ENCODE results near the gene LYL1.
"Not testable (repeated sequence)": the region's sequence is repeated elsewhere in the genome, so short reads cannot be mapped to it uniquely, and the experiment has no call there.

LYL1 gene

DNA sequence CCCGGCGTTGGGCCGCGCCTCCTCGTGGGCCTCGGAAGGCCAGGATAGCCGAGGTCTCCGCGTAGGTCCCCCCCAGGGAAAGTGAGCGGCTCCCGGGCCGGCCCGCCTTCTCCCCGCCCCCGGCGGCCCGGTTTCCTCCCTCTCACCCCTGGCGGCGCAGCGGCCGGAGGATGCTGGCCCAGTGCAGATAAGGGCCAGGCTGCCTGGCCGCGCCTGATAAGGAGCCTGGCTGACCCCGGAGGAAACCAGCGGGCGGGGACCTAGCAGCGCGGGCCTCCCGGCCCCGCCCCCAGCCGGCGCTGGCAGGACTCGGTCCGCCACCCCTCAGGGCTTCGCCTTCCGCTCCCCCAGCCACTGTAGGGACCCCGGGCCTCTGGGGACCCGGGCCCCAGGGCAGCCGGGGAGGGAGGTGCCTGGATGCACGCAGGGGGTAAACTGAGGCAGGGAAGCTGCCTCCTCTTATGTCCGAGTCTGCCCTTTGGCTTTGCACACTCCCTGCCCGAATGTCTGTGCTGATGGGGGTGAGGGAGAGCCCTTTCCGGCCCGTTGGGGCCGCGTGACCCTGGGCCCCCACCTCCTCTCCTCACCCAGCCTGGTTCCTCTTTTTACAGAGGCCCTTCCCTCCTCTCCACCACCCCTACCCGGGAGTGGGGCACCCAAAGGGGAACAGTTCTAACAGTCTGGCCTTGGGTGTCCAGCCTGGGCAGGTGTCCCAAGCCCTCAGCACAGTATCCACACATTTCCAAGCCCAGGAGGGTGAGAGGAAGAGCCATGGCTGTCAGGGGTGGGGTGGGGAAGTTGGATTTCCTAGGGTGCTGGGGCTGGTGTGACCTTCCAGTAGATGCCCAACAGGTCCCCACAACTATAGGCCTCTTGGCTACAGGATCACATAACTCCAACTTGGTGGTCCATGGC is at the start of gene LYL1:
Gene LYL1 (minus strand): TSS at position 193 of the 915 bp plus-strand sequence. CDS start 1,687 bp downstream, outside the sequence.
- no peak for DNase-seq

DNA sequence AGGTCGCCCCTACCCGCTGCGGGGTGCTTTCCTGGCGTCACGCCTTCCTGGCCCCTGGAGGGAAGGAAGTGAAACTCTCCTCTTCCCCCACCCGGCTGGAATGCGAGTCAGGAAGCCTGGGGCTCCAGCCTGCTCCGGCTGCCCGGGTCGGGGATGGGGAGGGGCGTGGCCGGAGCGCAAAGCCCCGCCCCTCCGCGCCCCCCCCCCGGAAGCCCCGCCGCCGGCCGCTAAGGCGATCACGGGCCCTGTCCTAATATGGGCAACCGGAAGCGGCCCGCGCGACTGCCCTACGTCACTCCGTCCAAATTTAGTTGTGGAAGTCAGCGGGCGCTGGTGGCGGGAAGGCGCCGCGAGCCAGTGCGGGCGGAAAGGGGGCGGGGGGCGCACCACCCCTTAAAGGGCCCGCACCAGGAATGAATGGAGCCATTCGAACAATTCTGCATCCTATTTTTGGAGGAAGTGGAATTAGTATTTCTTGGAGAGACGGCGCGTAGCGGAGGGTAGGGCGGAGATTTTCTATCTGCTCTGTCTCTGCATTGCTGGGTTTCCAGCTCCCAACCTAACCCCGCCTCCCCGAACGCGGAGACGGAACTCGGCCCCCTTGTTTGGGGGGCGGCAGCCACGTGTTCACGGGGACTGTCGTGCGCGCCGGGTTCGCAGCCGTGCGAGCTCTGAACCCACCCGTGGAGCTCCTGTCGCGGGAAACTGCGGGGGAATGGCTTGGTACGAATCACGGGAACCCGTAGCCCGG is 49.1 kb upstream of the LYL1 start:
- peak; percentile 86 for DNase-seq

DNA sequence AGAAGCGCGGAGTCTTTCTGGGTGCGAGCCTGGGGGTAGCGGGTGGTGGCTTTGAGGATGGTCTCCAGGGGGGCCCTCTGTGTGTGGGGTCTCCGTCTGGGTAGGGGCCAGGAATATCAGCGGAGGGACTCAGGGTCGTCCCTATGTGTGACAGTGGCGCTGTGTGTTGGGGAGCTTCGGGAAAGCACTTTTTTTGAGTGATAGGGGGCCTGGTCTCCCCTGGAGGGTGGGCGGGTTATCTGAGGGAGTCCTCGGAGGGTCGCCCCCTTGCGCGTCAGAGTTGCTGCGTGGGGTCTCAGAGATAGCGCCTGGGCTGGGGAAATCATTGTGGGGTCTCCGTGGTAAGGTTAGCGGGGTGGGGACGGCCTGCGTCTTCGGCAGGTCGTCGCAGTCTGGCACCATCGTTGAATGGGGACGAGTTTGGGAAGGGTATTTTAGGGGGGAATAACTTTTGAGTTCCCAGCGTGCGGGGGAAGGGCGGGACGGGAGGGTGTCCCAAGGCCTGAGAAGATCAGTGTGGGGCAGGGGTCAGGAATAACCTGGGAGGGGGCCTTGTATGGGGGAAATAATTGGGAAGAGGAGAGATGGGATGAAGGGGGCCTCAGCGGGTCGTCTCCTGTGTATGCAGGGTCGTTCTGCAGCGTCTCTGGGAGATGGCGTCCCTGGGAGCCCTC is 48.4 kb upstream of the LYL1 start:
- no peak for DNase-seq

DNA sequence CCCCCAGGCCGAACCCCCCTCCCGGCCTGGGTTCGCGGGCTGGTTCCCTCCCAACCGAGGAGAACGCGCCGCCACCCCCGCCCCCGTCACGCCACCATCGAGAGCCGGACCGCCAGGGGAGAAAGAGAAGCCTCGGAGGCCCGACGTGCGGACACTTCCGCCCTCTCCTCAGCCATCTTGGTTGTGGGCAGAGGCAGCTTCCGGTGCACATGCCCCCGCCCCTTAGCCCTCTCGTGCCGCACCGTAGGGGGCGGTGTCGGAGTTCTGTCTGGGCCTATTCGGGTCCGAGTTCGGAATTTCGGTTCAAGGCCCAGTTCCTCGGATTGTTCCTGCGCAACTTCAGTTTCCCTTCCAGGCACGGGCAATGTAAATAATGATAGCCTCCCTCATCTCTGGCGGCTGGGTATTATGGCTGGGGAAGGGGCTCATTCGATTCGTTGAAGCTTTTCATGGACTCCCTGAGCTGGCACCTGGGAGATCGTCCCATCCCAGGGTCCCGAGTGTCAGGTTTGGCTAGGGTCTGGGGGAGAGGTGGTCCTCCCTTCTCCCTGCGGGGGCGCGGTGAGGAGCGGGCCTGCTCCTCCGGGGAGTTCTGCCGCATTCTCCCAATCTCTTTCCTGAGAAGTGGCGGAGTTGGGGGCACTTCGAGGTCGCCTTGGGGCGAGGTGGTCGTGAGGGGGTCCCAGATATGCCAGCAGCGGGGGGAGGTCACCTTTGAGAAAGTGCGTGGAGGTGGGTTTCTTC is 47.7 kb upstream of the LYL1 start, which contains the start of the genes IER2 and STX10:
Gene IER2 (plus strand): TSS at position 225 of the 744 bp plus-strand sequence. CDS start 2,776 bp downstream, outside the sequence.
Gene STX10 (minus strand): TSS at position 189 of the 744 bp plus-strand sequence. CDS start 202 bp downstream, outside the sequence.
- DNase-seq, result peak; percentile 76

DNA sequence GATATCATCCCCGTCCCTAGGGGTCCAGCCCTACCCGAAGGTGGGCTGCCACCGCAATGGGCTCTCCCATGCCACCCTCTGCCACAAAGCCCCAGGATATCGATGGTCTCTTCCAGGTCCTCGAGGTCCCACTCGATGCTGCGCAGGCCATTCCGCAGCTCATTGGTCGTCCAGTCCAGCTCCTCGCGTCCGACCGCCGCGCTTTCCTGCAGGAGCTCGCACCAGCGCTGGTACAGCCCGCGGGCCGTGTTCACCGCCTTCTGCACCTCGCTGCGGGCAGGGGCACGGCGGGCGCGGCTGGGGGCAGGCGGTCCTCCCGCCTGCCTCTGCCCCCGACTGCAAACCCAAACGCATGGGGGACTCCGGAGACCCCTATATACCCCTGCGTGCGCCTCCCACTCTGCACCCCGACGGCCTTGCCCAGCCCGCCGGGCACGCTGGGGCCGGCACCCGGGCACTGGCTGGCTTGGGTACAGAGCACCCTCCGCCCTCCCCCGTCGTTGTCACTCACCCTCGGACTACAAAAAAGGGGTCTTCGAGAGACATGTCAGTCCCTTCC is 47.0 kb upstream of the LYL1 start:
- no peak for DNase-seq

DNA sequence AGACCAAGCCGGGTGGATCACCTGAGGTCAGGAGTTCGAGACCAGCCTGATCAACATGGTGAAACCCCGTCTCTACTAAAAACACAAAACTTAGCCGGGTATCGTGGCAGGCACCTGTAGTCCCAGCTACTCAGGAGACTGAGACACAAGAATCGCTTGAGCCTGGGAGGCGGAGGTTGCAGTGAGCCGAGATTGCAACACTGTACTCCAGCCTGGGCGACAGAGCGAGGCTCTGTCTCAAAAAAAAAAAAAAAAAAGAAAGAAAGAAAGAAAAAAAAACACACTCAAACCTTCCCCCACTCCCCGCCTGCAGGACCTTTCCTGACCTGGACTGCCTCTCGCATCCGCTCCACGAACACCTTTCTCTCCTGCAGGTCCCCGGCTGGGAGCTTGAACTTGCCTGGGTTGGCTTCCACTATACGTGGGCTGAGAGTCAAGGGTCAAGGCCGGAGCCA is 46.5 kb upstream of the LYL1 start:
- not testable (repeated sequence) for DNase-seq

DNA sequence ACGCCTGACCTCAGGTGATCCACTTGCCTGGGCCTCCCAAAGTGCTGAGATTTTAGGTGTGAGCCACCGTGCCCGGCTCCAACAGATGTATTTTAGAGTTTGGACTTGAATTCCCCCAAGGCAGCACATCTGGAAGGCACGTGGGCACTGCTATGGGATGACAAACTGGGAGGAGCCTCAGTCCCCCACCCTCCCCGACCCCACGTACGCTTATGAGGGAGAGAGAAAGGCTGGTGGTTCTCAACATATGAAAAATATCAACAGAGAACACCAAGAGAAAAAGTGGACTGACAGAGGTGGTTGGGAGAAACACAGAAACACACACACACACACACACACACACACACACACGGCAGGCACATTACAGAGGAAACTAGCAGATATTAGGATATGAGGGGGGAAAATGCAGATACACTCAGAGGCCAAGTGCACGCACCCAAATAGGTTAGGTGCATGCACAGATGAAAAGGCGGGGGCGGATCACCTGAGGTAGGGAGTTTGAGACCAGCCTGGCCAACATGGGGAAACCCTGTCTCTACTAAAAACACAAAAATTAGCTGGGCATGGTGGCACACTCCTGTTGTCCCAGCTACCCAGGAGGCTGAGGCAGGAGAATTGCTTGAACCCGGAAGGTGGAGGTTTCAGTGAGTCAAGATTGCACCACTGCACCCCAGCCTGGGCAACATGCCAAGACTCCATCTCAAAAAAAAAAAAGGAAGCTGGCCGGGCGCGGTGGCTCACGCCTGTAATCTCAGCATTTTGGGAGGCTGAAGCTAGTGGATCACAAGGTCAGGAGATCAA is 44.3 kb upstream of the LYL1 start:
- DNase-seq, result no peak

DNA sequence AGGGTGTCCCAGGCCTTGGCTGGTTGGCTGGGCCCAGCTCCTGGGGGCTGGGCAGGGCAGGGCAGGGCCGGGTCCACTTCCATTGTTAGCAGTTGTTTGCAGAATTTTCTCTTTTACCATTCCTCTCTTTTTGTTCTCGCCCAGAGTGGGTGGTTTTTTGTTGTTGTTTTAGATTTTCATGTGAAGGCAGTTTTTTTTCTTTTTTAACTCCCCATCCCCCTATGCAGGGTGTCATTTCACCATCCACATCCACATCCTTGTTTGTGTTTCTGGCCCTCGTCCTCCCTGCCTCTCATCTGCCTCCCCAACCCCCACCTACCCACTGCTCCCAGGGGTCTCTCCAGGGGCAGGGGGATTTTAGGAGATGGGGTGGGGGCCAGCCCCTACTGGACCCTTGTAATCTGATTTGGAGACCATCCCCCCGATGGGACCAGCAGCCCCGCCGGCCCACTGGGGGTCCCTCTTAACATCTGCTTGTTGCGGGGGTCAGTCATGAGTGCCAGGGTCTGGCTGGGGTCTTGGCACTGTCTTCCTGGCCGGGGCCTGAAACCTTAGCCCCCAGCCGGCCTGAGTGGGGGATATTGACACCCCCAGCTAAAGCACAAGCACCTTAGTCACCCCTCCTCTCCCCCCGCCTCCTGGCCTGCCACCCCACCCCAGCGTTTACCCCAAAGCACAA is 37.1 kb upstream of the LYL1 start:
- no peak for DNase-seq

DNA sequence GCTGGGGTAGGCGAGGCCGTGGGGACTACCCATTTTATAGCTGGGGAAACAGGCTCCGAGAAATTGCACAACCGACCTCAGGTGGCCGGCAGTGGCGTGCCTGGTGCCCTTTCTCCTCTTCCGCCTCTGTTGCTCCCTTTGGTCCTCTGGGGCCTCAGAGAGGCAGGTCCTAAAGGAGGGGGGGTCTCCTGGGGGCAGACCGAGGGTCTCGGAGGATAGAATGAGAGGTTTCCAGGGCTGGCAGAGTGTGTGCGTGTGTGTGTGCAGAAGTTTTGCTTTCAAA is 36.2 kb upstream of the LYL1 start:
- no peak for DNase-seq

DNA sequence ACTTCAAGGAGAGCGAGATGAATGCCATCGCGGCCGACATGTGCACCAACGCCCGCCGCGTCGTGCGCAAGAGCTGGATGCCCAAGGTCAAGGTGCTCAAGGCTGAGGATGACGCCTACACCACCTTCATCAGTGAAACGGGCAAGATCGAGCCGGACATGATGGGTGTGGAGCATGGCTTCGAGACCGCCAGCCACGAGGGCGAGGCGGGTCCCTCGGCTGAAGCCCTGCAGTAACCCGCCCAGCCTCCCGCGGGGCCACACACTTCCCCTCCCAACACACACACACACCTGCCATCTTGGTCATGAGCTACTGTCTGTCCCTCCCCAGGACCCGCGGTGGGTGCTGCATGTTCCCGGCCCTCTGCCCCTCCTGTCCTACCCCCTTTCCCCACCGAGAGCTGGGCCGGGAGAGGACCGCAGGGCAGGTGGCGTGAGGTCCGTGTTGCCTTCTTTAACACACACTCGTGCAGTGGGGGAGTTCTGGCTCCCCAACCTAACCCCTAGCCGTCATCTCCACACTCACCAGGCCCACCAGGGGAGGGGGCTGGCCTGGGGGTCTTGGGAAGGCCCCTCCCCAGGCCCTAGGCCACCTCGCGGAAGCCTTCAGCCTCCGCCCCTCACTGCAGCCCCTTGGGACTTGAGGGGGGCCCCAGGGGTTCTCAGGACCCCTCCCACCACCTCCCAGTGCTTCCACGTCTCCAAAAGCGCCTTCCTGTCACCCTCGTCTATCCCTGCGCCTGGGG is 35.7 kb upstream of the LYL1 start:
- DNase-seq, result no peak

DNA sequence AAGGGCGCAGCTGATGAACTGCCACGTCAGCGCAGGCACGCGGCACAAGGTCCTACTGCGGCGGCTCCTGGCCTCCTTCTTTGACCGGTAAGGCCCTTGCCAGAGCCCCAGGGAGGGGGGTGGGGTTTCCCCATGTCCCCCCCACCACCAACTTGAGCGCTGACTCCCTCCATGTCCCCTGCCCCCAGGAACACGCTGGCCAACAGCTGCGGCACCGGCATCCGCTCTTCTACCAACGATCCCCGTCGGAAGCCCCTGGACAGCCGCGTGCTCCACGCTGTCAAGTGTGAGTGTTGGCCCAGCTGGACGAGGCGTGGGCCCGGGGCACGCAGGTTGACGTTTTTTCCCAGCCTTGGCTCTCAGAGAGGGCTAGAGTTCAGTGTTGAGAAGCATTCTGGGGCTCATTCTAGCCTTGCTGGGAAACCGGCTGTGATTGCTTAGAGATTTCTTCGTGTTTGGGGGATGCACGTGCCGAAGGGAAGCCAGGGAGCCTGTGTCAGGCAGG is 34.7 kb upstream of the LYL1 start:
- no peak for DNase-seq

DNA sequence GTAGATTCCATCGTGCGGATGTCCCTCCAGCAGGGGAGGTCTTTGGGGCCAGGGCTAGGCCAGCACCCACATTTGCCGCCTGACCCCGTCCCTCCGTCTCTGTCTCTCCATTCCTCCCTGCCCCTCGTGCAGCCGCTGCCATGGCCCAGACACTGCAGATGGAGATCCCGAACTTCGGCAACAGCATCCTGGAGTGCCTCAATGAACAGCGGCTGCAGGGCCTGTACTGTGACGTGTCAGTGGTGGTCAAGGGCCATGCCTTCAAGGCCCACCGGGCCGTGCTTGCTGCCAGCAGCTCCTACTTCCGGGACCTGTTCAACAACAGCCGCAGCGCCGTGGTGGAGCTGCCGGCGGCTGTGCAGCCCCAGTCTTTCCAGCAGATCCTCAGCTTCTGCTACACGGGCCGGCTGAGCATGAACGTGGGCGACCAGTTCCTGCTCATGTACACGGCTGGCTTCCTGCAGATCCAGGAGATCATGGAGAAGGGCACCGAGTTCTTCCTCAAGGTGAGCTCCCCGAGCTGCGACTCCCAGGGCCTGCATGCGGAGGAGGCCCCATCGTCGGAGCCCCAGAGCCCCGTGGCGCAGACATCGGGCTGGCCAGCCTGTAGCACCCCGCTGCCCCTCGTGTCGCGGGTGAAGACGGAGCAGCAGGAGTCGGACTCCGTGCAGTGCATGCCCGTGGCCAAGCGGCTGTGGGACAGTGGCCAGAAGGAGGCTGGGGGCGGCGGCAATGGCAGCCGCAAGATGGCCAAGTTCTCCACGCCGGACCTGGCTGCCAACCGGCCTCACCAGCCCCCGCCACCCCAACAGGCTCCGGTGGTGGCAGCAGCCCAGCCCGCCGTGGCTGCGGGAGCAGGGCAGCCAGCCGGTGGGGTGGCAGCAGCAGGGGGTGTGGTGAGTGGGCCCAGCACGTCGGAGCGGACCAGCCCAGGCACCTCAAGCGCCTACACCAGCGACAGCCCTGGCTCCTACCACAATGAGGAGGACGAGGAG is 32.7 kb upstream of the LYL1 start:
- DNase-seq, result no peak

DNA sequence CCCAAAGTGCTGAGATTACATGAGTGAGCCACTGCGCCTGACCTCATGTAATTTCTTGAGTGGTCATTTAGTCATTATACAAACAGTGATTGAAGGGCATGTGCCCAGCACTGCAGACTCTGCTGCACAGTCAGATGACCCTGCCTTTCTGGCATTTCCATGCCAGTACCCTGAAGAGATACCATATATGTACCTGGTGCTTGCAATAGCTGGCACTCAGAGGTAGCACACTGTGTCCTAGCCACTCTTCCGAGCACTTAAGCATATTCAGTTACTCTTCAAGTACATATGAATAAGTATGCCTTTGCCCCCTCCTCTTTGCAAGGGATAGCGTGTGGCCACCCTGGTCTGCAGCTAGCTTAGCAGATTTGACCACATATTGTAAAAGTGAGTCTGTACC is 32.0 kb upstream of the LYL1 start:
- DNase-seq, result no peak

DNA sequence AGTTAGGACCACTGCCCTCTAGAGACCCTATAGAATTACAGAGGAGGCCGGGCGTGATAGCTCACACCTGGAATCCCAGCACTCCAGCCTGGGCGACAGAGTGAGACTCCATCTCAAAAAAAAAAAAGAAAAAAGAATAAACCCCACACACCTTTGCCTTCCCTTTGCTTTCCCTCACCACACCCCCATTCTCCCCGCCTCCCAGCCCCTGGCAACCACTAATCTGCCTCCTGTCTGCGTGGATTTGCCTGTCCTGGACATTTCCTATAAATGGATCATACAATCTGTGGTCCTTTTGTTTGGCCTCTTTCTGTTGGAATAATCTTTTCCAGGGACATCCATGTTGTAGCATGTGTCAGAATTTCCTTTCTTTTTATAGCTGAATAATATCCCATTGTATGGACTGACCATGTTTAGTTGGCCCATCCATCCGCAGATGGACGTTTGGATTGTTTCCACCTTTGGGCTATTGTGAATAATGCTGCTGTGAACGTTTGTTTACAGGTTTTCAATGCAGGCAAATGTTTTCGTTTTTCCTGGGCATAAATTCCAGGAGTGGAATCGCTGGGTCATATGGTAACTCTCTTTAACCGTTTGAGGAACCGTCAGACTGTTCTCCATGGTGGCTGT is 30.7 kb upstream of the LYL1 start:
- no peak for DNase-seq

DNA sequence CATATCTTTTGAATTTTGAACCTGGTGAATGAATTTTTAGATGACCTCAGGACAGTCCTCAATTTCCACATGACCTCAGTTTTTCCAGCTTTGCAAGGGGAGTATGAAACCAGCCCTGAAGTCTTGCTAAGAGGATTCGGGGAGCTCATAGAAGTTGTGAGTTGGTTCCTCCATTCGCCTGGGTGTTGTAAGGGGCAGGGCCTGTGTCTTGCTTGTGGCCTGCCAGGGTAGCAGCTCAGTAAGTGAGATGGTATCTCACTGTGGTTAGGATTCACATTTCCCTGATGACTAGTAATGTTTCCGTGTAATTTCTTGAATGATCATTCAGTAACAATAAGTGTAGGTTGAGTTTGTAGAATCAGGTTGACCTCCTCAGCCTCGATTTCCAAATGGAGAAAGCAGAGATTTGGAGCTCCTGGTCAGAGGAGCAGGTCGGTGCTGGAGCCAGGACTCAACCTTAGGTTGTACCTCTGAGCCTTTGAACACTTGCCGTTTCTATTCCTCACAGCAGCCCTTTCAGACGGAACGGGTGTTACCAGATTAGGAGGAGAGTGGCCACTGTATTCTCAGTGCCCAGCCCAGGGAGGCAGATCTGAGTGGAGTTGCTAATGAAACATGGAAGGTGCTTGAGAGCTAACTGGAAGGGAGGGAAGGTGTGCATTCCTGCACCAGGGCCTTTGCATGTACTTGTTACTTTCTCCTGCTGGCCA is 30.0 kb upstream of the LYL1 start:
- DNase-seq, result no peak

DNA sequence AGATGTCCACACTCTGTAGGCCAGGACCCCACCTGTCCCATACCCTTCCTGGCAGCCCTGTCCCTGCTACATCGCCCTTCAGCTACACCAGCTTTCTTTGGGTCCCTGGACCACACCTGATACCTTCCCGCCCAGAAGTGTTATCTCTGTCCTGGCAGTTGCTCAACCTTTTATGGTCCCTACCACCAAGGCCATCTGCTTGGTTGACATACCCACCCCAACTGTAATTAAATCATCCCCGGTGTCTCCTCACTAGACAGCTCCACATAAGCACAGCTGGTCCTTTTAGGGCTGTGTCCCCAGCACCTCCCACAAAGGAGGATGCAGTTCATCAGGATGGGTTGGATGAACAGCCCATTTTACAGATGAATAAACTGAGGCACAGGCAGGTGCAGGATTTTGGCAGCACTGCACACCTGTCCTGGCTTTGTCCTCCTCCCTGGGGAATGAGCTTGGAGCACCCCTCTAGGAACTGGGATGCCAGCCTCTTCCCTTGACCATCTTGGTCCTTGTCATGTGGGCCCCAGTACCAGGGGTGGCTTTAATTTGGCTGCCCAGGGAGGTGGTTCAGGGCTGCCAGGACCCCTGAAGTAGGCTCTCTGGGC is 28.3 kb upstream of the LYL1 start:
- no peak for DNase-seq

DNA sequence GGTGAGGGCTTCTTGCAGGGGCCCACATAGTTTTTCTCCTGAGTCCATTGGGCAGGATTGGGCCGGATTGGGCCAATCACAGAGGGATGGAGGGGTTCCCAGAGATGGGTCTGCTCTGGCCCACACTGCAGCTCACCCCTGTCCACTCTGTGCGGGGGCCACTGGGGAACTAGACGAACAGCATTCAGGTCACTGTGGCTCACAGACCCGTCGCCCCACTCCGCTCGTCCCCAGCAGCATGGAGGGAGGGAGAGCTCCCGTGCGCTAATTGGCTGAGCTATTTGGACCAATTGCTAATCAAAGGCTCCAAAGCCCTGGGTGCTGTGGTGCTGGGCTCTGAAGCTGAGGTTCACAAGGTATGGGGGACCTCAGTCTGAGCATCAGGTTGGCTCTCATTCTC is 26.7 kb upstream of the LYL1 start:
- DNase-seq, result no peak
